ENCODE data around the gene STARD3NL.

The STARD3NL gene

GRCh38 chr7:38192327-38192726 lies 14.3 kb downstream of the STARD3NL start:
- H3K4me3 Mint-ChIP-seq, result peak overlapping the region; percentile 66
- H3K36me3 Mint-ChIP-seq (ENCODE audit: low read depth), result peaks cover 11% of the 10 kb centered on the region
- peaks cover 15% of the 10 kb centered on the region for H3K4me1 Mint-ChIP-seq (ENCODE audit: low read depth)
- no peak overlapping the region for H3K27ac Mint-ChIP-seq
- H3K9me3 Mint-ChIP-seq, result peaks cover 8% of the 10 kb centered on the region
- no peaks in the 10 kb centered on the region for H3K27me3 Mint-ChIP-seq (ENCODE audit: low read depth)

GRCh38 chr7:38195804-38196595 lies 18.0 kb downstream of the STARD3NL start:
- Mint-ChIP-seq H3K4me1 (ENCODE audit: low read depth) (peaks cover 10% of the 10 kb centered on the region), H3K27ac (no peak overlapping the region), H3K27me3 (ENCODE audit: low read depth) (no peaks in the 10 kb centered on the region), H3K9me3 (peaks cover 8% of the 10 kb centered on the region), H3K36me3 (ENCODE audit: low read depth) (peaks cover 6% of the 10 kb centered on the region), H3K4me3 (no peak overlapping the region)

DNA sequence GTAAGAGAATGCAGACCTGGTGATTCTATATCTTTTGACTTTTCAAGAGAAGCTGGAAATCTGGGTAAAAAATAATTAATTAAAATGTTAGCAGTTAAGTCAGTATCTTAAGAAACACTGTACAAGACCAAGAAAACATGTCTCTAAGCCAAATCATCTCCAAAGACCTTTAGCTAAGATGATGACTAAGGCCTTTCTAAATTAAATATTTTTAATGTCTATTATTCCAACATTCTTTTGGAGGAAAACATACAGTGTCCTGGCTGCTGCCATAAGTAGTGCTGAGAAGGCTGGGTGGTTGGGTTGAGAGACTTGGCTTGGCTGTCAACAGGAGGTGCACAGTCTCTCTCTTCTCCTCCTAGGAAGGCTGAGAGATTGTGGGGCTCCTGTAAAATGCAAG lies 20.3 kb downstream of the STARD3NL start:
- Mint-ChIP-seq H3K4me1 (ENCODE audit: low read depth) (peaks cover 5% of the 10 kb centered on the region), H3K27ac (no peak overlapping the region), H3K4me3 (no peak overlapping the region), H3K27me3 (ENCODE audit: low read depth) (no peaks in the 10 kb centered on the region), H3K36me3 (ENCODE audit: low read depth) (peaks cover 8% of the 10 kb centered on the region), H3K9me3 (peaks cover 3% of the 10 kb centered on the region)

DNA sequence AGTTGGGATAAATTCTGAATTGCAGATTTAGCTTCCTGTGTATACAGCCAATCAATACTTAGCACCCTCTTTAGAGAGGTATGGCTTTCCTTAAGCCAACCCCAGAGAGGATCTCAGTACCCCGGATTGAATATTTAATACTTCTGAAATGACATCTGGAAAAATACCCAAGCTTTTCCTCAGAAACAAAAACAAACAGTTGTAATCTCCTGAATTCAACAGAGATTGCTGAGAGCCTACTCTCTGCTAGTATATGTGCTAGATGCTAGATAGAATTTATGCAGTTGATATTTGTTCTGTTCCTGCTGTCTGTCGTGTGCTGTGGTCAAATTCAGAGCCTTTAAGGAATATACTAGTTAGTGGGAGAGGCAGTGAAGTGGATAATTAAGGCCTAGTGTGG lies 21.1 kb downstream of the STARD3NL start:
- Mint-ChIP-seq H3K36me3 (ENCODE audit: low read depth) (peaks cover 11% of the 10 kb centered on the region), H3K4me1 (ENCODE audit: low read depth) (peaks cover 5% of the 10 kb centered on the region), H3K27me3 (ENCODE audit: low read depth) (no peaks in the 10 kb centered on the region), H3K9me3 (peaks cover 3% of the 10 kb centered on the region), H3K27ac (no peak overlapping the region), H3K4me3 (no peak overlapping the region)

GRCh38 chr7:38199782-38200181 lies 21.7 kb downstream of the STARD3NL start:
- Mint-ChIP-seq H3K9me3 (peaks cover 3% of the 10 kb centered on the region), H3K27ac (no peak overlapping the region)

DNA sequence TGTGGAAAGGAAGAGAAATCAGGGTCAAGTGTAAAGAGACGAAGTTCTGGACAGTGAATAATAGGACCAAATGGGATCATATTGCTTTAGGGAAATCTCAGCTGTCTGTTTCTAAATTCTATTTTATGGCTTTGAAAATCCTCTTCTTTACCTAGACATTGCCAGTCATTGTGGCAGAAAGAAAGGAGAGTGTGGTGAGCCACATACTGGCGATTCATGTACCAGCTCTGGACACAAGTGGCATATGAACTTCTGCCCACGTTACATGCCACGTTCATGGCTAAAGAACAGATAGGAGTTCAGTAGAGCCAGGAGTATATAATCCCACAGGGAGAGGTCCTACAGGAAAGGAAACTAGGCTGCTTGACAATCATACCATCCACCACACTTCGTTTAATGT lies 28.0 kb downstream of the STARD3NL start:
- Mint-ChIP-seq H3K27me3 (ENCODE audit: low read depth) (no peaks in the 10 kb centered on the region), H3K36me3 (ENCODE audit: low read depth) (peaks cover 12% of the 10 kb centered on the region), H3K4me3 (no peak overlapping the region), H3K27ac (no peak overlapping the region), H3K4me1 (ENCODE audit: low read depth) (no peaks in the 10 kb centered on the region), H3K9me3 (peaks cover 3% of the 10 kb centered on the region)

More at GRCh38 chr7:38199782-38200181, 21.7 kb downstream of the STARD3NL start:
- Mint-ChIP-seq H3K4me1 (ENCODE audit: low read depth) (peaks cover 5% of the 10 kb centered on the region), H3K27me3 (ENCODE audit: low read depth) (no peaks in the 10 kb centered on the region), H3K4me3 (no peak overlapping the region), H3K36me3 (ENCODE audit: low read depth) (peaks cover 11% of the 10 kb centered on the region)

- H3K27ac Mint-ChIP-seq, result no peak overlapping the region
Observed at GRCh38 chr7:38207843-38208242, 29.8 kb downstream of the STARD3NL start.

GRCh38 chr7:38211486-38211885 lies 33.4 kb downstream of the STARD3NL start:
- Mint-ChIP-seq H3K36me3 (ENCODE audit: low read depth) (peaks cover 4% of the 10 kb centered on the region), H3K4me3 (no peak overlapping the region), H3K27ac (no peak overlapping the region), H3K9me3 (no peaks in the 10 kb centered on the region), H3K27me3 (ENCODE audit: low read depth) (no peaks in the 10 kb centered on the region), H3K4me1 (ENCODE audit: low read depth) (peaks cover 6% of the 10 kb centered on the region)

More at GRCh38 chr7:38207843-38208242, 29.8 kb downstream of the STARD3NL start:
- peaks cover 10% of the 10 kb centered on the region for H3K36me3 Mint-ChIP-seq (ENCODE audit: low read depth)
- H3K27me3 Mint-ChIP-seq (ENCODE audit: low read depth), result no peaks in the 10 kb centered on the region
- no peak overlapping the region for H3K4me3 Mint-ChIP-seq
- no peaks in the 10 kb centered on the region for H3K4me1 Mint-ChIP-seq (ENCODE audit: low read depth)
- H3K9me3 Mint-ChIP-seq, result no peaks in the 10 kb centered on the region

GRCh38 chr7:38211940-38212339 lies 33.9 kb downstream of the STARD3NL start:
- H3K4me1 Mint-ChIP-seq (ENCODE audit: low read depth), result peaks cover 8% of the 10 kb centered on the region
- no peak overlapping the region for H3K4me3 Mint-ChIP-seq
- peaks cover 4% of the 10 kb centered on the region for H3K36me3 Mint-ChIP-seq (ENCODE audit: low read depth)
- no peaks in the 10 kb centered on the region for H3K27me3 Mint-ChIP-seq (ENCODE audit: low read depth)
- no peaks in the 10 kb centered on the region for H3K9me3 Mint-ChIP-seq
- no peak overlapping the region for H3K27ac Mint-ChIP-seq

DNA sequence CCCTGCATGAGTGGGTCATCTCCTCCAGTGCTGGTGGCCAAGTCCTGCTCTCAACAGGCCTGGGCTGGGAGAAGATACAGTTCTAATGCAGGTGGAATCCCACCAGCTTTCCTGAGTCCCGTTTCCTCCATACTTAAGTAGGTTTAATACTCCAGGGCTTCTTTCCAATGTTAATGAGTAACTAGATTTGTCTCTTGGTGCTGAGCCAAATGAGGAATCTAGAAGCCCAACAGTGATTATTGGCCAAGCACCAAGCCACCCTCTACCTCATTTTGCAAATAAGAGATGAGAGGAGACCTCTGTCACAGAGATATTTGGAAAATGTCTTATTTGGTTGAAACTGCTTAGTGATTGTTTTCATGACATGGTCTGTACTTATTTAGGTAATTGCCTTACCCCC lies 37.1 kb downstream of the STARD3NL start:
- H3K9me3 Mint-ChIP-seq, result no peaks in the 10 kb centered on the region
- no peak overlapping the region for H3K27ac Mint-ChIP-seq
- peaks cover 15% of the 10 kb centered on the region for H3K36me3 Mint-ChIP-seq (ENCODE audit: low read depth)
- peaks cover 21% of the 10 kb centered on the region for H3K4me1 Mint-ChIP-seq (ENCODE audit: low read depth)
- no peak overlapping the region for H3K4me3 Mint-ChIP-seq
- H3K27me3 Mint-ChIP-seq (ENCODE audit: low read depth), result no peaks in the 10 kb centered on the region

DNA sequence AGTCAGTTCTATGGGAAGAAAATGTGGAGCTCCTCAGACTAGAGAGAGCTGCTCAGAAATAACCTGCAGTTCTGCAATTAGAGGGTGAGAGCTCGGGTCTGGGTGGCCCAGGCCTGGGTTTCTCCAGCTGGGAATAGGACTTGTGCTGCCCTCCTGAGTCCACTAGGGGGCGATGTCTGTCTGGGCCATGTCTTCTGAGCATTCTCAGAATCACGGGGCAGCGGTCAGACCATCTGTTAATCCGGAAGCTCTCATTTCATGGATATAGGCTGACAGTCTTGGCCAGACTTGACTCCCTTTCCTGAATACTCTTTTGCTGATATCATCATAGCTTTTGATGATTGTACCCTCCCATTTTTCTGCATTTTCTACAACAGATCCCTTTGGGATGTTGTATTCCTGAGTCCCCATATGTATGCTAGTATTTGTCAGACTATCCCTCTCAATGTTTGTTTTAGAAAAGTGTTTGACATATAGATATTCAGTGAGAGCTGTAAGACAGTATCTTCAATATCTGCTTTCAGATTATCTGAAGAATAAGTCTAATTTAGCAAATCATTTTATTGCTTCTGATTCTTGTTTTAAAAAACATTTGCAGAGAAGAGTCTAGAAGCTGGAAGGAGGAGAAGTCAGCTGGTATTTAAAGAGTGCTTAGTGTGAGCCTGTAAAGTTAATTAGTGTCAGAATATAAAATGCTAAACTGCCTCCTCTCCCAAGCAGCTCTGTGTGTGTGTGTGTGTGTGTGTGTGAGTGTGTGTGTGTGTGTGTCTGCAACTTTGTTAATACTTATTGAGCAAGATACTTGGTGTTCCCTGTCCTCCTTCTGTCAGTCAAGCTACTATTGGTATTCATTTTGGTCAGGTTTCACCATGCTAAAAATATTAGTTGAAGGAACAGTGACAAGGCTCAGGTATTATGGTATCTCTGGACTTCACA lies 38.0 kb downstream of the STARD3NL start:
- Mint-ChIP-seq H3K27me3 (ENCODE audit: low read depth) (no peaks in the 10 kb centered on the region), H3K4me1 (ENCODE audit: low read depth) (peaks cover 27% of the 10 kb centered on the region), H3K4me3 (no peak overlapping the region), H3K27ac (no peak overlapping the region), H3K36me3 (ENCODE audit: low read depth) (peaks cover 21% of the 10 kb centered on the region), H3K9me3 (no peaks in the 10 kb centered on the region)

- Mint-ChIP-seq H3K4me1 (ENCODE audit: low read depth) (peaks cover 34% of the 10 kb centered on the region), H3K27me3 (ENCODE audit: low read depth) (no peaks in the 10 kb centered on the region), H3K27ac (no peak overlapping the region), H3K4me3 (no peak overlapping the region), H3K36me3 (ENCODE audit: low read depth) (peaks cover 24% of the 10 kb centered on the region), H3K9me3 (no peaks in the 10 kb centered on the region)
Observed at GRCh38 chr7:38217672-38218071, 39.6 kb downstream of the STARD3NL start.

GRCh38 chr7:38220452-38220851 lies 42.4 kb downstream of the STARD3NL start:
- Mint-ChIP-seq H3K27ac (no peak overlapping the region), H3K27me3 (ENCODE audit: low read depth) (no peaks in the 10 kb centered on the region), H3K9me3 (no peaks in the 10 kb centered on the region), H3K36me3 (ENCODE audit: low read depth) (peaks cover 31% of the 10 kb centered on the region), H3K4me3 (no peak overlapping the region), H3K4me1 (ENCODE audit: low read depth) (peaks cover 33% of the 10 kb centered on the region)

DNA sequence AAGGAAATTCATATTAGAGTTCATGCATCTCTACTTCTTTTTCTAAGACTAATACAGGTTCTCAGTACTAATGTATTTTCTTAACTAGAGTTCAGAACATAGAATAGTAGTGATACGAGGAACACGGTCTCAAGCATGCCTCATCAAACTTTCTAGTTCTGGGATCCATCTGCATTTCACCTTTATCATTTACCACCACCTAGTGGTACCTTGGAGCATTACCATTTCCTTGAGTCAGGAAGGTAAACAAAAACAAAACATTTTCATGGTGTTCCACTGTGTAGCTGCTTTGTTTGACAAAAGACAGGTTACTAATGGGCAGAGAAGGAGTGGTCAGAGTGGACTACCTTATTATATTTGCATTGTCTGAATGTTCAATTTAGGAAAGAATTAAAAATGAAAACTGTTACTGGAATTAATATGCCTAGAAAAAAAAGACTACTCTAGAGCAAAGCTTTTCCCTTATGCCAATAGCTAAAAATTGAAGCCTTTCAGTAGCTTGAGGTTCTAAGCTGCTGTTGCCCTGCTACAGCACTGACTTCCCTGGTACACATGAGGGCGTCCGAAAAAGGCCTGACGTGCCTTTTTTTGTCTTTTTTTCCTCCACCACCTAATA lies 44.5 kb downstream of the STARD3NL start:
- Mint-ChIP-seq H3K4me1 (ENCODE audit: low read depth) (peaks cover 23% of the 10 kb centered on the region), H3K36me3 (ENCODE audit: low read depth) (peaks cover 42% of the 10 kb centered on the region), H3K9me3 (no peaks in the 10 kb centered on the region), H3K27me3 (ENCODE audit: low read depth) (no peaks in the 10 kb centered on the region), H3K4me3 (no peak overlapping the region), H3K27ac (no peak overlapping the region)
